Kidney epithelial cell (primary cell): ENCODE results near the gene G6PC2. TPM values are rescaled to one million over a fixed set of nuclear protein-coding genes. Genes with fewer than 3 reads are reported as not detected.

Source experiments
- DNase-seq: peaks from one replicate; pipeline ENCODE4 v3.0.0-alpha.2; 2010; ENCODE audit warnings: low read depth
- H3K27me3 ChIP-seq: 2 replicates; pipeline ENCODE4 v1.6.0; 2011; ENCODE audit warnings: low read length; ENCODE audit not compliant: control insufficient read depth, insufficient read depth
- H3K36me3 ChIP-seq: 2 replicates; pipeline ENCODE4 v1.5.1; 2011; ENCODE audit warnings: low read length; ENCODE audit not compliant: control insufficient read depth, insufficient read depth
- H3K4me3 ChIP-seq: 2 replicates; pipeline ENCODE4 v1.5.1; 2011; ENCODE audit warnings: low read depth, mild to moderate bottlenecking, control low read depth, low read length
- CTCF ChIP-seq: IDR thresholded peaks from 2 replicates; pipeline ENCODE4 v1.5.1; 2011; ENCODE audit warnings: mild to moderate bottlenecking, moderate library complexity, low read length, control low read depth, inconsistent platforms; ENCODE audit not compliant: insufficient read depth, poor library complexity, severe bottlenecking
- total RNA-seq: library from RNA; depleted of rRNA; stranded (reverse); fragments of >200 nt; gene quantifications from 2 replicates; pipeline ENCODE4 v1.2.3, GENCODE V29; 2015

The G6PC2 gene
- total RNA-seq, 1 donor from 2014 or later = not detected

GRCh38 chr2:168889635-168890005 lies 11.5 kb upstream of the G6PC2 start:
- peak overlapping the region; percentile 85 for H3K4me3 ChIP-seq
- no peak for TF ChIP-seq CTCF
- H3K36me3 ChIP-seq = no peaks in the 10 kb centered on the region

GRCh38 chr2:168890006-168890782 lies 10.9 kb upstream of the G6PC2 start, which contains the start of gene SPC25:
Gene SPC25, minus strand, starts transcription at chr2:168890430. Its CDS starts 911 bp downstream, at chr2:168889519.
- peak; percentile 70 for DNase-seq
- H3K36me3 ChIP-seq = no peaks in the 10 kb centered on the region
- H3K4me3 ChIP-seq = peak within 1 kb of the TSS; percentile 85
- no peak for TF ChIP-seq CTCF
- no peaks in the 10 kb centered on the region for H3K27me3 ChIP-seq

More at GRCh38 chr2:168889635-168890005, 11.5 kb upstream of the G6PC2 start:
- H3K27me3 ChIP-seq = no peaks in the 10 kb centered on the region
- no peak for DNase-seq

GRCh38 chr2:168892327-168892726 lies 8.8 kb upstream of the G6PC2 start:
- DNase-seq = no peak
- no peak for TF ChIP-seq CTCF
- no peaks in the 10 kb centered on the region for H3K36me3 ChIP-seq
- H3K27me3 ChIP-seq = no peaks in the 10 kb centered on the region
- no peak overlapping the region for H3K4me3 ChIP-seq

GRCh38 chr2:168894101-168894500 lies 7.0 kb upstream of the G6PC2 start:
- H3K36me3 ChIP-seq = no peaks in the 10 kb centered on the region
- TF ChIP-seq CTCF = no peak
- no peak for DNase-seq
- H3K27me3 ChIP-seq = no peaks in the 10 kb centered on the region
- no peak overlapping the region for H3K4me3 ChIP-seq

- DNase-seq = no peak
- no peaks in the 10 kb centered on the region for H3K36me3 ChIP-seq
- TF ChIP-seq CTCF = no peak
- no peaks in the 10 kb centered on the region for H3K27me3 ChIP-seq
- H3K4me3 ChIP-seq = no peak overlapping the region
Observed at GRCh38 chr2:168894720-168895119, 6.4 kb upstream of the G6PC2 start.

- no peak for TF ChIP-seq CTCF
- DNase-seq = no peak
- H3K27me3 ChIP-seq = no peaks in the 10 kb centered on the region
- no peak overlapping the region for H3K4me3 ChIP-seq
- H3K36me3 ChIP-seq = no peaks in the 10 kb centered on the region
Observed at GRCh38 chr2:168895771-168896170, 5.3 kb upstream of the G6PC2 start.
